ENCODE measurements around the gene EHF. TPM values are rescaled to one million over a fixed set of nuclear protein-coding genes. Genes with fewer than 3 reads are reported as not detected.

Gene EHF
- total RNA-seq, 2 donors from 2014 or later: 21.4 to 40.5 TPM

DNA sequence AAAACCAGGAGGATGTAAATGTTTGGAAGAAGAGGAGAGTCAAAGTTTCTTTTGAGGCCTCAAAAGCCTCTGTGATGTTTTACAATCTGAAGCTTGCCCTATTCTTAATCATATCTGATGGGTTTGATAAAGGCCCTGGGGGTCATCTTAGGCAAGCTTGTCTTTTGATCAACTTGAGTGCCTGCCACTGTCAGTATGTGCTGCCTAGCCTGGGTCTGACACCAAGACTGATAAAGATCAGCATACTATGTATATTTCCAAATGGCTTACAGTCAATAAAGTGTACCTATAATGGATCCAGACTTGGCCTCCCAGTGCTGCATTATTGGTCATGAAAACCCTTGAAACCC, 12.7 kb downstream of the EHF start:
- Histone ChIP-seq H3K4me3 (no peak overlapping the region), H3K27ac (peak overlapping the region; percentile 86 to 94 (median 90)), H3K9me3 (no peaks in the 10 kb centered on the region), H3K4me1 (peaks cover 92% of the 10 kb centered on the region), H3K27me3 (no peaks in the 10 kb centered on the region), H3K36me3 (replicated peaks in 1 of 2; ENCODE audit: insufficient read depth in 1 of 2, low read depth in 2 of 2) (no peaks in the 10 kb centered on the region)
- ATAC-seq (no peak), DNase-seq (no peak)
- TF ChIP-seq, protein P1, sequence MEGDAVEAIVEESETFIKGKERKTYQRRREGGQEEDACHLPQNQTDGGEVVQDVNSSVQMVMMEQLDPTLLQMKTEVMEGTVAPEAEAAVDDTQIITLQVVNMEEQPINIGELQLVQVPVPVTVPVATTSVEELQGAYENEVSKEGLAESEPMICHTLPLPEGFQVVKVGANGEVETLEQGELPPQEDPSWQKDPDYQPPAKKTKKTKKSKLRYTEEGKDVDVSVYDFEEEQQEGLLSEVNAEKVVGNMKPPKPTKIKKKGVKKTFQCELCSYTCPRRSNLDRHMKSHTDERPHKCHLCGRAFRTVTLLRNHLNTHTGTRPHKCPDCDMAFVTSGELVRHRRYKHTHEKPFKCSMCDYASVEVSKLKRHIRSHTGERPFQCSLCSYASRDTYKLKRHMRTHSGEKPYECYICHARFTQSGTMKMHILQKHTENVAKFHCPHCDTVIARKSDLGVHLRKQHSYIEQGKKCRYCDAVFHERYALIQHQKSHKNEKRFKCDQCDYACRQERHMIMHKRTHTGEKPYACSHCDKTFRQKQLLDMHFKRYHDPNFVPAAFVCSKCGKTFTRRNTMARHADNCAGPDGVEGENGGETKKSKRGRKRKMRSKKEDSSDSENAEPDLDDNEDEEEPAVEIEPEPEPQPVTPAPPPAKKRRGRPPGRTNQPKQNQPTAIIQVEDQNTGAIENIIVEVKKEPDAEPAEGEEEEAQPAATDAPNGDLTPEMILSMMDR (IDR thresholded peaks at IDR 0.05): no peak
- TF ChIP-seq POLR2A (IDR thresholded peaks at IDR 0.05): no peak
- intact Hi-C loops (cut with DNase I): no loop called here

DNA sequence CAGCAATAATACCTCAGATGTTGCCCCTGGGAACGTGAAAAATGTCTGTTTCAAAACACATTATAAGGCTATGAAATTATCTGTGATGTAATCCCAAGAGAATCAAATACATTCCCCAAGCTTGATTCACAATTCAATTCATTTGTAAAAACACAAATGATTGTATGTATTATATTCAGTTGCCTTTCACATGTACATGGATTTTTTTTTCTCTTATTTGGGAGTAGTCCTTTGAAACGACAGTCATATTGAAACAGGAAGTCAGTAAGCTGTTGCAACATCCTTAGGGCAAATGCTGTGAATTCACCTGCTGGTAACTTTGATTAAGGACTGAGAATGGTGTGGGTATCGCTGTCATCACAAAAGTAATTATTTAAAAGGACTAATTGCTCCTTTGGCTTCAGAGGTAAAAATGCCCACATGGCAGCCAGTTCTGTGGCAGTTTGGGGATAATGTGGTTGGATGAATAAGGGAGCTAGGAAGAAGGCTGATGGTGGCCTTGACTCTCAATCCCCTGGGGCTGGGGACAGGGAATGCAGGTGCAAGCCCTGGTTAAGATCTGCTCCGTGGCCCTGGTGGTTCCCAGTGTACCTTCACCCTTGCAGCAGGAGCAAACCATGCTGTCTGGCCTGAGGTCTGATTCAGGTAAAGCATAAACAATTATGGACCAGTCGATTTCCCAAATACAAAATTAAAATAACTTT, 13.2 kb downstream of the EHF start:
- H3K36me3 ChIP-seq (replicated peaks in 1 of 2; ENCODE audit: insufficient read depth in 1 of 2, low read depth in 2 of 2): no peaks in the 10 kb centered on the region
- peak; percentile 34 for ATAC-seq
- intact Hi-C loops (cut with DNase I): no loop called here
- H3K4me3 ChIP-seq: no peak overlapping the region
- H3K9me3 ChIP-seq: no peaks in the 10 kb centered on the region
- TF ChIP-seq, protein P1 (IDR thresholded peaks at IDR 0.05): peak in 4 of 7 experiments; percentile 34 to 57 (median 46)
- TF ChIP-seq POLR2A (IDR thresholded peaks at IDR 0.05): no peak
- no peaks in the 10 kb centered on the region for H3K27me3 ChIP-seq
- peak overlapping the region; percentile 86 to 94 (median 90) for H3K27ac ChIP-seq
- H3K4me1 ChIP-seq: peaks cover 97% of the 10 kb centered on the region
- DNase-seq: peak in 2 of 4 donors; percentile 43 to 71
- WGBS, 2 donors: 7 to 9% methylated on average over 5 of the region's 5 CpGs

DNA sequence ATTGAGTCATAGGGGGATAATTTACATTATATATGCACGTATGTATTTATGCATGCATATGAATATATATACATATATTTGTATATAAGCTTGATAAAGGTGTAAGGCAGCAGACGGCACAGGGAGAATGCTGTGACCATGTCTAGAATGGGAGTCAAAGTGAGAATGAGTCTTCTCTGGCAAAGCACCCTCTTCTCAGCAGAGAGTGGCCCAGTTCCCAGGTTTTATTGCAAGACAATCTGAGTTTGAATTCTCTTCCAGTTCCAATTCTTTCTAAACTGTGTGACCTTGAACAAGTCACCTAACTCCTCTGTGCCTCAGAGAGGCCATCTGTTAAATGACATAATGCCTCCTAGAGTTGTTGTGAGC, 13.8 kb downstream of the EHF start:
- H3K4me1 ChIP-seq: peaks cover 100% of the 10 kb centered on the region
- ATAC-seq (peak; percentile 3), DNase-seq (no peak)
- H3K9me3 ChIP-seq: no peaks in the 10 kb centered on the region
- H3K27ac ChIP-seq: peak overlapping the region; percentile 86 to 94 (median 90)
- intact Hi-C loops (cut with DNase I): no loop called here
- H3K36me3 ChIP-seq (replicated peaks in 1 of 2; ENCODE audit: insufficient read depth in 1 of 2, low read depth in 2 of 2): no peaks in the 10 kb centered on the region
- H3K4me3 ChIP-seq: no peak overlapping the region
- H3K27me3 ChIP-seq: no peaks in the 10 kb centered on the region
- TF ChIP-seq POLR2A (IDR thresholded peaks at IDR 0.05): no peak
- TF ChIP-seq, protein P1 (IDR thresholded peaks at IDR 0.05): no peak
- WGBS, 2 donors: 20 to 43% methylated on average over 2 of the region's 2 CpGs

DNA sequence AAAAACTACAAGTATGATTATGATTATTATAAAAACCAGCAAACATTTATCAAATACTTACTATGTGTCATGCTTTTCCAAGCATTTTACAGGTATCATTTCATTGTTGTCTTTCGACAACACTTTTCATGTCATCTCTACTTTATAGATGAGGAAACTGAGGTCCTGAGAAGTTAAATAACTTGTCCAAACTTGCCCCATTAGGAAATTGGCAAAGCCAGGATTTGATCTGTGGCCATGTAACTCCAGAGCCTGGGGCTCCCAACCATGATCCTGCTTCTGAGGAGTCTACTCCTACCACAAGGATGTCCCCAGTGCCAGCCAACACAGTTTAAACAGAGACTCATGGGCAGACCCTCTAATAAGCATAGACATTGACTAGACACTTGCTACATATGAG, 15.2 kb downstream of the EHF start:
- intact Hi-C loops (cut with DNase I): no loop called here
- peaks cover 100% of the 10 kb centered on the region for H3K4me1 ChIP-seq
- no peak for ATAC-seq

More for the DNA sequence above, 15.2 kb downstream of the EHF start:
- H3K4me3 ChIP-seq: no peak overlapping the region
- no peaks in the 10 kb centered on the region for H3K27me3 ChIP-seq
- no peaks in the 10 kb centered on the region for H3K9me3 ChIP-seq
- peak overlapping the region; percentile 41 to 94 (median 90) for H3K27ac ChIP-seq
- H3K36me3 ChIP-seq (replicated peaks in 1 of 2; ENCODE audit: insufficient read depth in 1 of 2, low read depth in 2 of 2): no peaks in the 10 kb centered on the region
- WGBS, 2 donors: 84 to 97% methylated on average over 1 of the region's 1 CpG
- TF ChIP-seq, protein P1 (IDR thresholded peaks at IDR 0.05): no peak
- TF ChIP-seq POLR2A (IDR thresholded peaks at IDR 0.05): no peak
- no peak for DNase-seq

Measured in body of pancreas (tissue), 4 donors.